MM.1S (cell line): ENCODE measurements around the gene TCF12.

Source experiments
- DNase-seq: peaks from one replicate; pipeline ENCODE4 v3.0.0-alpha.2; 2015
- H2AFZ ChIP-seq: fragments of 300-600 bp; sonication (generic); 2 replicates; pipeline ENCODE4 v1.6.0; 2016; ENCODE audit warnings: antibody characterized with exemption, low read length
- H3F3A ChIP-seq: fragments of 300-600 bp; sonication (generic); 2 replicates; pipeline ENCODE4 v1.6.1; 2016; ENCODE audit warnings: mild to moderate bottlenecking, antibody characterized with exemption, low read length, moderate library complexity, mixed read lengths; ENCODE audit not compliant: insufficient read depth
- H3K27ac ChIP-seq: fragments of 300-600 bp; sonication (generic); 2 replicates; pipeline ENCODE4 v1.5.1; 2016; ENCODE audit warnings: mild to moderate bottlenecking, low read length
- H3K27me3 ChIP-seq: fragments of 300-600 bp; sonication (generic); replicated peaks from 2 replicates; pipeline ENCODE4 v1.6.0; 2016; ENCODE audit warnings: low read length; ENCODE audit not compliant: insufficient read depth
- H3K36me3 ChIP-seq: fragments of 300-600 bp; sonication (generic); replicated peaks from 2 replicates; pipeline ENCODE4 v1.6.1; 2016; ENCODE audit warnings: mild to moderate bottlenecking, low read length, mixed read lengths; ENCODE audit not compliant: insufficient read depth
- H3K4me1 ChIP-seq: fragments of 300-600 bp; sonication (generic); 2 replicates; pipeline ENCODE4 v1.6.1; 2016; ENCODE audit warnings: low read length, mixed read lengths
- H3K4me2 ChIP-seq: fragments of 300-600 bp; sonication (generic); 2 replicates; pipeline ENCODE4 v1.6.0; 2016; ENCODE audit warnings: low read depth, low read length
- H3K4me3 ChIP-seq: fragments of 300-600 bp; sonication (generic); 2 replicates; pipeline ENCODE4 v1.5.1; 2016; ENCODE audit warnings: low read length, mixed read lengths
- H3K79me2 ChIP-seq: fragments of 300-600 bp; sonication (generic); 2 replicates; pipeline ENCODE4 v1.6.1; 2016; ENCODE audit warnings: mixed run types, low read length, mixed read lengths
- H3K9ac ChIP-seq: fragments of 300-600 bp; sonication (generic); 2 replicates; pipeline ENCODE4 v1.6.1; 2016; ENCODE audit warnings: low read length, mixed read lengths
- H3K9me2 ChIP-seq: fragments of 300-600 bp; sonication (generic); replicated peaks from 2 replicates; pipeline ENCODE4 v1.6.1; 2016; ENCODE audit warnings: mild to moderate bottlenecking, low read length, mixed read lengths; ENCODE audit not compliant: insufficient read depth
- H3K9me3 ChIP-seq: fragments of 300-600 bp; sonication (generic); replicated peaks from 2 replicates; pipeline ENCODE4 v1.6.1; 2016; ENCODE audit warnings: mild to moderate bottlenecking, low read length, mixed read lengths; ENCODE audit not compliant: insufficient read depth
- H4K20me1 ChIP-seq: fragments of 300-600 bp; sonication (generic); 2 replicates; pipeline ENCODE4 v1.6.1; 2016; ENCODE audit warnings: mild to moderate bottlenecking, low read length, moderate library complexity, mixed read lengths; ENCODE audit not compliant: insufficient read depth
- CTCF ChIP-seq: fragments of 300-600 bp; sonication (generic); IDR thresholded peaks from 2 replicates; pipeline ENCODE4 v1.5.1; 2016; ENCODE audit warnings: antibody characterized with exemption, low read length, mixed read lengths
- EZH2 ChIP-seq: fragments of 300-600 bp; sonication (generic); optimal IDR thresholded peaks from 2 replicates; pipeline ENCODE3; 2017; ENCODE audit warnings: low read depth, mild to moderate bottlenecking, antibody characterized with exemption, low read length, mixed read lengths
- EZH2phosphoT487 ChIP-seq: fragments of 300-600 bp; sonication (generic); IDR thresholded peaks from 2 replicates; pipeline ENCODE4 v1.6.1; 2018; ENCODE audit warnings: antibody characterized with exemption, low read length

TCF12 gene

GRCh38 chr15:57332326-57332725 is 413.9 kb downstream of the TCF12 start:
- H3K4me3 ChIP-seq: no peak overlapping the region
- no peaks in the 10 kb centered on the region for H3K9me3 ChIP-seq
- no peaks in the 10 kb centered on the region for H3K4me1 ChIP-seq
- no peak overlapping the region for H3K9ac ChIP-seq
- H3K79me2 ChIP-seq: no peaks in the 10 kb centered on the region
- H3K27ac ChIP-seq: no peak overlapping the region
- no peak for DNase-seq
- no peak overlapping the region for H2AFZ ChIP-seq
- no peaks in the 10 kb centered on the region for H3K9me2 ChIP-seq
- no peak overlapping the region for H3K4me2 ChIP-seq
- no peaks in the 10 kb centered on the region for H3K36me3 ChIP-seq
- no peaks in the 10 kb centered on the region for H4K20me1 ChIP-seq
- H3F3A ChIP-seq: no peaks in the 10 kb centered on the region
- no peaks in the 10 kb centered on the region for H3K27me3 ChIP-seq
- TF ChIP-seq EZH2phosphoT487 (no peak), CTCF (no peak), EZH2 (no peak)

- H3K27ac ChIP-seq: no peak overlapping the region
- no peak overlapping the region for H3K4me2 ChIP-seq
- H3K27me3 ChIP-seq: no peaks in the 10 kb centered on the region
- no peaks in the 10 kb centered on the region for H3K79me2 ChIP-seq
- no peaks in the 10 kb centered on the region for H3F3A ChIP-seq
- H3K36me3 ChIP-seq: no peaks in the 10 kb centered on the region
- no peak overlapping the region for H2AFZ ChIP-seq
- TF ChIP-seq CTCF: no peak
- TF ChIP-seq EZH2: no peak
- TF ChIP-seq EZH2phosphoT487: no peak
- H3K9ac ChIP-seq: no peak overlapping the region
- no peaks in the 10 kb centered on the region for H3K9me2 ChIP-seq
- DNase-seq: no peak
- no peaks in the 10 kb centered on the region for H3K4me1 ChIP-seq
- H3K9me3 ChIP-seq: no peaks in the 10 kb centered on the region
- H4K20me1 ChIP-seq: no peaks in the 10 kb centered on the region
- H3K4me3 ChIP-seq: no peak overlapping the region
These were observed 415.0 kb downstream of the TCF12 start for GRCh38 chr15:57333487-57333886.

- Histone ChIP-seq H2AFZ (no peak overlapping the region), H3K79me2 (no peaks in the 10 kb centered on the region), H3K4me3 (no peak overlapping the region), H3K9ac (no peak overlapping the region), H3K9me3 (no peaks in the 10 kb centered on the region), H3K36me3 (no peaks in the 10 kb centered on the region), H3K27me3 (no peaks in the 10 kb centered on the region), H4K20me1 (no peaks in the 10 kb centered on the region), H3K9me2 (no peaks in the 10 kb centered on the region), H3K4me1 (no peaks in the 10 kb centered on the region), H3F3A (no peaks in the 10 kb centered on the region), H3K4me2 (no peak overlapping the region), H3K27ac (no peak overlapping the region)
- DNase-seq: no peak
- TF ChIP-seq EZH2 (no peak), EZH2phosphoT487 (no peak), CTCF (no peak)
These were observed 415.8 kb downstream of the TCF12 start for GRCh38 chr15:57334257-57334656.
